Ascending aorta (tissue), 2 donors: ENCODE measurements around the gene OR51B6. TPM values are rescaled to one million over a fixed set of nuclear protein-coding genes. Genes with fewer than 3 reads are reported as not detected.

Source experiments
- DNase-seq, 2 donors: peaks; one replicate each; pipeline ENCODE4 v3.0.0-alpha.2; 2019; ENCODE audit warnings: low spot score in 2 of 2
- H3K27ac ChIP-seq, 2 donors: fragments of 200-600 bp; sonication (generic); one replicate each; pipeline ENCODE4 v1.5.1; 2016 to 2017; ENCODE audit warnings: mild to moderate bottlenecking in 1 of 2
- H3K27me3 ChIP-seq: fragments of 200-600 bp; sonication (generic); one replicate; pipeline ENCODE4 v1.5.1; 2017
- H3K36me3 ChIP-seq, 2 donors: fragments of 200-600 bp; sonication (generic); one replicate each; pipeline ENCODE4 v1.5.1; 2016
- H3K4me1 ChIP-seq, 2 donors: fragments of 200-600 bp; sonication (generic); one replicate each; pipeline ENCODE4 v1.5.1; 2016 to 2017; ENCODE audit warnings: mild to moderate bottlenecking in 1 of 2
- H3K4me3 ChIP-seq, 2 donors: fragments of 200-600 bp; sonication (generic); one replicate each; pipeline ENCODE4 v1.5.1; 2016 to 2017; ENCODE audit warnings: mild to moderate bottlenecking in 1 of 2
- H3K9me3 ChIP-seq, 2 donors: fragments of 200-600 bp; sonication (generic); one replicate each; pipeline ENCODE4 v1.5.1; 2016
- CTCF ChIP-seq, 3 experiments: fragments of 200-600 bp in 2 of 3; fragments of 450-650 bp in 1 of 3; sonication (generic) in 2 of 3; IDR thresholded peaks; one replicate each; pipeline ENCODE4 v1.5.1; 2016 to 2019; ENCODE audit warnings: antibody characterized with exemption in 3 of 3, mild to moderate bottlenecking in 1 of 3, moderate library complexity in 1 of 3
- intact Hi-C: fragments of 100-400 bp; cut with DNase I; formaldehyde crosslinking; loops from one replicate; pipeline ENCODE4 v1.15.1; 2023
- total RNA-seq: library from RNA; depleted of rRNA; stranded (reverse); fragments of >200 nt; gene quantifications from one replicate; pipeline ENCODE4 v1.1.0, GENCODE V29; 2016

OR51B6 gene
- total RNA-seq, 1 donor from 2014 or later = not detected

- intact Hi-C loops = no loop called here
- Histone ChIP-seq H3K4me1 (peaks cover 0 to 3% of the 10 kb centered on the region in 2 donors), H3K27ac (no peak overlapping the region), H3K36me3 (no peaks in the 10 kb centered on the region), H3K4me3 (no peak overlapping the region), H3K9me3 (no peaks in the 10 kb centered on the region), H3K27me3 (no peaks in the 10 kb centered on the region)
- DNase-seq = no peak
- TF ChIP-seq CTCF (IDR thresholded peaks at IDR 0.05) = no peak
These were observed 17.3 kb downstream of the OR51B6 start for GRCh38 chr11:5368502-5369043.

DNA sequence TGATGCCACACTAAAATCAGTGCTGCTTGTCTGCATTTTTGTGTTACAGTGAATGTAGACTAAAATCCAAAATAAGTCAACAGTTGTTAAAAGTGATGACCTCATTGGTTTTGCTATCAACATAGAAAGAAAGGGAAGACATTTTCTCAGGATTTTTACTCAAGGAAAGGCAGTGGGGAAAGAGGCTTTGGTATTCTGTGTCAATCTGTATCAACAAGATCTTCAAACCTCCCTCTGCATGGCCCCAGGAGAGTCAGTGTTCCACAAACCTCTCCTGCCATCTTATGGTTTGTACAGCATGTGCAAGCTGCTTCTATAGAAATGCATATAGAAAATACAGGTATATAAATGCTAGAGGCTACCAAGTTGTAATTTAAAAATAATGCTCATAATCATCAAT, 18.5 kb downstream of the OR51B6 start:
- Histone ChIP-seq H3K27me3 (no peaks in the 10 kb centered on the region), H3K36me3 (no peaks in the 10 kb centered on the region), H3K4me1 (peaks cover 0 to 3% of the 10 kb centered on the region in 2 donors), H3K9me3 (no peaks in the 10 kb centered on the region), H3K27ac (no peak overlapping the region), H3K4me3 (no peak overlapping the region)
- TF ChIP-seq CTCF (IDR thresholded peaks at IDR 0.05) = no peak
- intact Hi-C loops = no loop called here
- DNase-seq = no peak

DNA sequence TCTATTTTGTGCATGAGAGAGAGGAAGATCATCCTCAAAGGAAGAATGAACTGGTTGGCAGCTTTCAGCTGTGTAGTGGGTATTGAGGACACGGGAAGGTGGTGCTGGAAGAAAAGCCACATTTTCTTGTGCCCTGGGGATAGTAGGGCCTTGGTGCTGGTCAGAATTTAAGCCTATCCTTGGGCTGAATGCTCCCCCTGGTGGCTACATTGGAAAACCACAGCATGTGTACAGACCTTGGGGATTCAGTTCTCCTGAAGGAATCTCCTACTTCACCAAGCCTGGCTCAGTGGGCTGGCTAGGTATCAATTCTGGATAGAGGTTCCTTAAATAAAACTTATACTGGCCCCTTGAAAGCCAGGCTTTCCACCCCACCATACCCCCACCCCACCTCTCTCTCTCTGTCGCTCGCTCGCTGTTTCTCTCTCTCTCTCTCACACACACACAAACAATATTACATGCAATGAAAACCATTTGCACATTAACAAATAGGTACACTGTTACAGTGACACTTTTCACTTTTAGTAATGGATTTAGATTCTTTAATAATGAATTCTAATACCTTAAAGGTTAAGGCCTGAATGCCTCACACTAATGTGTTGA, 29.5 kb downstream of the OR51B6 start:
- H3K4me1 ChIP-seq = no peaks in the 10 kb centered on the region
- no peak for DNase-seq
- no peaks in the 10 kb centered on the region for H3K36me3 ChIP-seq
- H3K4me3 ChIP-seq = no peak overlapping the region
- peak in 2 of 3 experiments; percentile 19 to 69 for TF ChIP-seq CTCF (IDR thresholded peaks at IDR 0.05)
- H3K9me3 ChIP-seq = no peaks in the 10 kb centered on the region
- intact Hi-C loops = no loop called here
- no peaks in the 10 kb centered on the region for H3K27me3 ChIP-seq
- H3K27ac ChIP-seq = no peak overlapping the region

DNA sequence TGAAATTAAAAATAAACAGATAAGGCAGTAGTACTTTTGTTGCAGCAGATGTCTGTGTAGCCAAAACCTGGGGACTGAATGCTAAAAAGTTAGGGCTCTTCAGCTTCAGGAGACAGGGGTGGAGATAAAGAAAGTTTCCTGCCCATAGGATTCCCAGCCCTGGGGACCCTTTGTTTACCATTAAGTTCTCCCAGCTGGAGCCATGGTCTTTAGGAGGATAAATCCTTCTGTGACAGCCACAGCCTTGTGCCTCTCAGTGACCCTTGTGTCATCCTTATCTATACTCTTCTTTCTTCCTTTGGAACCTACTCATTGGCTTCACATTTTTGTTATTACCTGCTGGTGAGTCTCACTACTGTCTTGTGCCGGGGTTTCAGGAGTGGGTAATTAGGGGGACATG, 32.3 kb downstream of the OR51B6 start, which contains the start of gene OR51M1:
TSS of gene OR51M1 (plus strand) at position 237 of the 400 bp plus-strand sequence. CDS start 5,587 bp downstream, outside the sequence.
- no peaks in the 10 kb centered on the region for H3K4me1 ChIP-seq
- H3K9me3 ChIP-seq = no peaks in the 10 kb centered on the region
- H3K27ac ChIP-seq = no peak within 1 kb of the TSS
- H3K4me3 ChIP-seq = no peak within 1 kb of the TSS
- no peaks in the 10 kb centered on the region for H3K36me3 ChIP-seq
- DNase-seq = no peak
- H3K27me3 ChIP-seq = no peaks in the 10 kb centered on the region
- TF ChIP-seq CTCF (IDR thresholded peaks at IDR 0.05) = no peak
- intact Hi-C loops = no loop called here

DNA sequence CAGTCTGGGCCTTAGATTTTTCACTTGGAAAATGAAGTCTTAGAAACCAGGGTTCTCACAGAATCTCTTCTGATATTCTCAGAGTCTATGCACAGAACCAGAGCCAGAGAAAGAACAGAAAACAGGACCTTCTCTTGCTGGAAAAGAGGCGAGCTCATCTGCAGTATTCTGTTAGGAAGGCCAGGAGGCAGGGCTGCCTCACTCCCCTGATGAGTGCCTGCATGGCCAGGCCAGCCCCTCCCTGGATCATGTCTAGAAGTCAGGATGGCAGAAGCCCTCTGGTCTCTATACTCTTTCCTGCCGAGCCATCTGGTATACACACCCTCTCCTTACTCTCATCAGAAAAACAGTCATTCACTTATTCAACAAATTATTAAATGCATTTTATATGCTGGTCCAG, 33.0 kb downstream of the OR51B6 start:
- Histone ChIP-seq H3K27ac (no peak overlapping the region), H3K4me3 (no peak overlapping the region), H3K27me3 (no peaks in the 10 kb centered on the region), H3K9me3 (no peaks in the 10 kb centered on the region), H3K4me1 (no peaks in the 10 kb centered on the region), H3K36me3 (no peaks in the 10 kb centered on the region)
- TF ChIP-seq CTCF (IDR thresholded peaks at IDR 0.05) = no peak
- DNase-seq = no peak
- intact Hi-C loops = no loop called here
